ENCODE data around the gene SNRNP40. TPM values are rescaled to one million over a fixed set of nuclear protein-coding genes. Genes with fewer than 3 reads are reported as not detected.

Gene SNRNP40
- total and polyA plus RNA-seq, 2 experiments from 2014 or later: 90.0 to 135 TPM

DNA sequence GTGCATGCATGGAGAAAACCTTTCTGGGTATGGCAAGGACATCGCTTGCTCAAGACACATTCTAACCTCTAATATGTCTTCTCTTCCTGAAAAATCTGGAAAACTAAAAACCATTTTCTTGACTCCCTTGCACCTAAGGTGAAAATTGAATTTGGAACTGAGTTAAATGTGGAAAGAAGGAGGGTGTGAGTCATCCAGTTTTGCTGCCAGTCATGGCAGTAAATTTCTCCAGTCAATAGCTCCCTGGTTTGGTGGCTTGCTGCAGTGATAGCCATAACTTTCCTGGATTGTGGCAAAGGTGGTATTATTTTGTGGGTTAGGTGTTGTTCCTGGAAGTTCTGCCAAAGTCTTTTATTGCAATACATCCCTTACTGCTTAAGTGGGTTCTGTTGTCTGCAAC lies 2.8 kb upstream of the SNRNP40 start:
- TF ChIP-seq, protein P1, sequence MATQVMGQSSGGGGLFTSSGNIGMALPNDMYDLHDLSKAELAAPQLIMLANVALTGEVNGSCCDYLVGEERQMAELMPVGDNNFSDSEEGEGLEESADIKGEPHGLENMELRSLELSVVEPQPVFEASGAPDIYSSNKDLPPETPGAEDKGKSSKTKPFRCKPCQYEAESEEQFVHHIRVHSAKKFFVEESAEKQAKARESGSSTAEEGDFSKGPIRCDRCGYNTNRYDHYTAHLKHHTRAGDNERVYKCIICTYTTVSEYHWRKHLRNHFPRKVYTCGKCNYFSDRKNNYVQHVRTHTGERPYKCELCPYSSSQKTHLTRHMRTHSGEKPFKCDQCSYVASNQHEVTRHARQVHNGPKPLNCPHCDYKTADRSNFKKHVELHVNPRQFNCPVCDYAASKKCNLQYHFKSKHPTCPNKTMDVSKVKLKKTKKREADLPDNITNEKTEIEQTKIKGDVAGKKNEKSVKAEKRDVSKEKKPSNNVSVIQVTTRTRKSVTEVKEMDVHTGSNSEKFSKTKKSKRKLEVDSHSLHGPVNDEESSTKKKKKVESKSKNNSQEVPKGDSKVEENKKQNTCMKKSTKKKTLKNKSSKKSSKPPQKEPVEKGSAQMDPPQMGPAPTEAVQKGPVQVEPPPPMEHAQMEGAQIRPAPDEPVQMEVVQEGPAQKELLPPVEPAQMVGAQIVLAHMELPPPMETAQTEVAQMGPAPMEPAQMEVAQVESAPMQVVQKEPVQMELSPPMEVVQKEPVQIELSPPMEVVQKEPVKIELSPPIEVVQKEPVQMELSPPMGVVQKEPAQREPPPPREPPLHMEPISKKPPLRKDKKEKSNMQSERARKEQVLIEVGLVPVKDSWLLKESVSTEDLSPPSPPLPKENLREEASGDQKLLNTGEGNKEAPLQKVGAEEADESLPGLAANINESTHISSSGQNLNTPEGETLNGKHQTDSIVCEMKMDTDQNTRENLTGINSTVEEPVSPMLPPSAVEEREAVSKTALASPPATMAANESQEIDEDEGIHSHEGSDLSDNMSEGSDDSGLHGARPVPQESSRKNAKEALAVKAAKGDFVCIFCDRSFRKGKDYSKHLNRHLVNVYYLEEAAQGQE (IDR thresholded peaks at IDR 0.05; ENCODE audit: unreplicated experiment): no peak
- no peak for TF ChIP-seq ZNF331 (CRISPR knock-in tag; IDR thresholded peaks at IDR 0.05; ENCODE audit: low read depth)
- TF ChIP-seq STAT1 (IDR thresholded peaks at IDR 0.05; ENCODE audit: unreplicated experiment): no peak
- TF ChIP-seq JUNB (IDR thresholded peaks at IDR 0.05; ENCODE audit: unreplicated experiment): no peak
- TF ChIP-seq CREB1 (CRISPR knock-in tag; IDR thresholded peaks at IDR 0.05; ENCODE audit: low read depth): no peak
- no peak for TF ChIP-seq EZH2phosphoT487 (IDR thresholded peaks at IDR 0.05; ENCODE audit: unreplicated experiment)
- TF ChIP-seq ZNF114 (CRISPR knock-in tag; IDR thresholded peaks at IDR 0.05): no peak
- no peak for TF ChIP-seq POLR2AphosphoS5 (IDR thresholded peaks at IDR 0.05; ENCODE audit: low read depth)
- no peak for TF ChIP-seq EZH2 (IDR thresholded peaks at IDR 0.05; ENCODE audit: low read depth, unreplicated experiment)
- no peak for TF ChIP-seq NANOG (IDR thresholded peaks at IDR 0.05; ENCODE audit: borderline replicate concordance)
- TF ChIP-seq, protein P2, sequence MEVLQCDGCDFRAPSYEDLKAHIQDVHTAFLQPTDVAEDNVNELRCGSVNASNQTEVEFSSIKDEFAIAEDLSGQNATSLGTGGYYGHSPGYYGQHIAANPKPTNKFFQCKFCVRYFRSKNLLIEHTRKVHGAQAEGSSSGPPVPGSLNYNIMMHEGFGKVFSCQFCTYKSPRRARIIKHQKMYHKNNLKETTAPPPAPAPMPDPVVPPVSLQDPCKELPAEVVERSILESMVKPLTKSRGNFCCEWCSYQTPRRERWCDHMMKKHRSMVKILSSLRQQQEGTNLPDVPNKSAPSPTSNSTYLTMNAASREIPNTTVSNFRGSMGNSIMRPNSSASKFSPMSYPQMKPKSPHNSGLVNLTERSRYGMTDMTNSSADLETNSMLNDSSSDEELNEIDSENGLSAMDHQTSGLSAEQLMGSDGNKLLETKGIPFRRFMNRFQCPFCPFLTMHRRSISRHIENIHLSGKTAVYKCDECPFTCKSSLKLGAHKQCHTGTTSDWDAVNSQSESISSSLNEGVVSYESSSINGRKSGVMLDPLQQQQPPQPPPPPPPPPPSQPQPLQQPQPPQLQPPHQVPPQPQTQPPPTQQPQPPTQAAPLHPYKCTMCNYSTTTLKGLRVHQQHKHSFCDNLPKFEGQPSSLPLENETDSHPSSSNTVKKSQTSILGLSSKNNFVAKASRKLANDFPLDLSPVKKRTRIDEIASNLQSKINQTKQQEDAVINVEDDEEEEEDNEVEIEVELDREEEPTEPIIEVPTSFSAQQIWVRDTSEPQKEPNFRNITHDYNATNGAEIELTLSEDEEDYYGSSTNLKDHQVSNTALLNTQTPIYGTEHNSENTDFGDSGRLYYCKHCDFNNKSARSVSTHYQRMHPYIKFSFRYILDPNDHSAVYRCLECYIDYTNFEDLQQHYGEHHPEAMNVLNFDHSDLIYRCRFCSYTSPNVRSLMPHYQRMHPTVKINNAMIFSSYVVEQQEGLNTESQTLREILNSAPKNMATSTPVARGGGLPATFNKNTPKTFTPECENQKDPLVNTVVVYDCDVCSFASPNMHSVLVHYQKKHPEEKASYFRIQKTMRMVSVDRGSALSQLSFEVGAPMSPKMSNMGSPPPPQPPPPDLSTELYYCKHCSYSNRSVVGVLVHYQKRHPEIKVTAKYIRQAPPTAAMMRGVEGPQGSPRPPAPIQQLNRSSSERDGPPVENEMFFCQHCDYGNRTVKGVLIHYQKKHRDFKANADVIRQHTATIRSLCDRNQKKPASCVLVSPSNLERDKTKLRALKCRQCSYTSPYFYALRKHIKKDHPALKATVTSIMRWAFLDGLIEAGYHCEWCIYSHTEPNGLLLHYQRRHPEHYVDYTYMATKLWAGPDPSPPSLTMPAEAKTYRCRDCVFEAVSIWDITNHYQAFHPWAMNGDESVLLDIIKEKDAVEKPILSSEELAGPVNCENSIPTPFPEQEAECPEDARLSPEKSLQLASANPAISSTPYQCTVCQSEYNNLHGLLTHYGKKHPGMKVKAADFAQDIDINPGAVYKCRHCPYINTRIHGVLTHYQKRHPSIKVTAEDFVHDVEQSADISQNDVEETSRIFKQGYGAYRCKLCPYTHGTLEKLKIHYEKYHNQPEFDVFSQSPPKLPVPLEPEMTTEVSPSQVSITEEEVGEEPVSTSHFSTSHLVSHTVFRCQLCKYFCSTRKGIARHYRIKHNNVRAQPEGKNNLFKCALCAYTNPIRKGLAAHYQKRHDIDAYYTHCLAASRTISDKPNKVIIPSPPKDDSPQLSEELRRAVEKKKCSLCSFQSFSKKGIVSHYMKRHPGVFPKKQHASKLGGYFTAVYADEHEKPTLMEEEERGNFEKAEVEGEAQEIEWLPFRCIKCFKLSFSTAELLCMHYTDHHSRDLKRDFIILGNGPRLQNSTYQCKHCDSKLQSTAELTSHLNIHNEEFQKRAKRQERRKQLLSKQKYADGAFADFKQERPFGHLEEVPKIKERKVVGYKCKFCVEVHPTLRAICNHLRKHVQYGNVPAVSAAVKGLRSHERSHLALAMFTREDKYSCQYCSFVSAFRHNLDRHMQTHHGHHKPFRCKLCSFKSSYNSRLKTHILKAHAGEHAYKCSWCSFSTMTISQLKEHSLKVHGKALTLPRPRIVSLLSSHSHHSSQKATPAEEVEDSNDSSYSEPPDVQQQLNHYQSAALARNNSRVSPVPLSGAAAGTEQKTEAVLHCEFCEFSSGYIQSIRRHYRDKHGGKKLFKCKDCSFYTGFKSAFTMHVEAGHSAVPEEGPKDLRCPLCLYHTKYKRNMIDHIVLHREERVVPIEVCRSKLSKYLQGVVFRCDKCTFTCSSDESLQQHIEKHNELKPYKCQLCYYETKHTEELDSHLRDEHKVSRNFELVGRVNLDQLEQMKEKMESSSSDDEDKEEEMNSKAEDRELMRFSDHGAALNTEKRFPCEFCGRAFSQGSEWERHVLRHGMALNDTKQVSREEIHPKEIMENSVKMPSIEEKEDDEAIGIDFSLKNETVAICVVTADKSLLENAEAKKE (CRISPR knock-in tag; IDR thresholded peaks at IDR 0.05): no peak
- TF ChIP-seq, protein P3, sequence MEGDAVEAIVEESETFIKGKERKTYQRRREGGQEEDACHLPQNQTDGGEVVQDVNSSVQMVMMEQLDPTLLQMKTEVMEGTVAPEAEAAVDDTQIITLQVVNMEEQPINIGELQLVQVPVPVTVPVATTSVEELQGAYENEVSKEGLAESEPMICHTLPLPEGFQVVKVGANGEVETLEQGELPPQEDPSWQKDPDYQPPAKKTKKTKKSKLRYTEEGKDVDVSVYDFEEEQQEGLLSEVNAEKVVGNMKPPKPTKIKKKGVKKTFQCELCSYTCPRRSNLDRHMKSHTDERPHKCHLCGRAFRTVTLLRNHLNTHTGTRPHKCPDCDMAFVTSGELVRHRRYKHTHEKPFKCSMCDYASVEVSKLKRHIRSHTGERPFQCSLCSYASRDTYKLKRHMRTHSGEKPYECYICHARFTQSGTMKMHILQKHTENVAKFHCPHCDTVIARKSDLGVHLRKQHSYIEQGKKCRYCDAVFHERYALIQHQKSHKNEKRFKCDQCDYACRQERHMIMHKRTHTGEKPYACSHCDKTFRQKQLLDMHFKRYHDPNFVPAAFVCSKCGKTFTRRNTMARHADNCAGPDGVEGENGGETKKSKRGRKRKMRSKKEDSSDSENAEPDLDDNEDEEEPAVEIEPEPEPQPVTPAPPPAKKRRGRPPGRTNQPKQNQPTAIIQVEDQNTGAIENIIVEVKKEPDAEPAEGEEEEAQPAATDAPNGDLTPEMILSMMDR (conservative IDR thresholded peaks at IDR 0.05; ENCODE audit: low read depth in 2 of 2): no peak
- TF ChIP-seq, protein P4, sequence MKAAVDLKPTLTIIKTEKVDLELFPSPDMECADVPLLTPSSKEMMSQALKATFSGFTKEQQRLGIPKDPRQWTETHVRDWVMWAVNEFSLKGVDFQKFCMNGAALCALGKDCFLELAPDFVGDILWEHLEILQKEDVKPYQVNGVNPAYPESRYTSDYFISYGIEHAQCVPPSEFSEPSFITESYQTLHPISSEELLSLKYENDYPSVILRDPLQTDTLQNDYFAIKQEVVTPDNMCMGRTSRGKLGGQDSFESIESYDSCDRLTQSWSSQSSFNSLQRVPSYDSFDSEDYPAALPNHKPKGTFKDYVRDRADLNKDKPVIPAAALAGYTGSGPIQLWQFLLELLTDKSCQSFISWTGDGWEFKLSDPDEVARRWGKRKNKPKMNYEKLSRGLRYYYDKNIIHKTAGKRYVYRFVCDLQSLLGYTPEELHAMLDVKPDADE (IDR thresholded peaks at IDR 0.05): no peak
- no peak overlapping the region for H3K27ac ChIP-seq (ENCODE audit: low read depth)
- ATAC-seq (no peak), DNase-seq (ENCODE audit: low spot score) (no peak)
- H3K9me2 ChIP-seq (ENCODE audit: insufficient read depth): no peaks in the 10 kb centered on the region
- Mint-ChIP-seq H3K36me3 (ENCODE audit: low read depth) (peaks cover 13% of the 10 kb centered on the region), H3K9me3 (no peaks in the 10 kb centered on the region), H3K4me3 (no peak overlapping the region; the same call in 2 of the 3 replicates), H3K27ac (no peak overlapping the region), H3K4me1 (peaks cover 13% of the 10 kb centered on the region), H3K27me3 (ENCODE audit: insufficient read depth, low read depth, poor library complexity) (peaks cover 3% of the 10 kb centered on the region)
- H4K20me1 ChIP-seq (replicated peaks; ENCODE audit: insufficient read depth): peaks cover 18% of the 10 kb centered on the region
- no peak overlapping the region for H3K4me2 ChIP-seq
- no peaks in the 10 kb centered on the region for H3K36me3 ChIP-seq (ENCODE audit: insufficient read depth)
- no peak overlapping the region for H3K4me3 ChIP-seq
- peaks cover 93% of the 10 kb centered on the region for H3K79me2 ChIP-seq (replicated peaks; ENCODE audit: insufficient read depth)
- H2AFZ ChIP-seq: no peak overlapping the region
- no peaks in the 10 kb centered on the region for H3K27me3 ChIP-seq (ENCODE audit: insufficient read depth)
- peaks cover 6% of the 10 kb centered on the region; the same call in 1 of the 2 replicates for H3F3A ChIP-seq (replicated peaks; ENCODE audit: low read depth)
- H3K4me1 ChIP-seq (ENCODE audit: insufficient read depth): peaks cover 4% of the 10 kb centered on the region
